H1 (cell line): Measurements from ENCODE around the gene INPP5B. TPM values are rescaled to one million over a fixed set of nuclear protein-coding genes. Genes with fewer than 3 reads are reported as not detected.

Experiments used
- BCL11A ChIP-seq, 2 experiments: IDR thresholded peaks; one replicate each; pipeline ENCODE4 v1.6.1; 2011; ENCODE audit warnings: low read depth in 2 of 2, low read length in 2 of 2, mild to moderate bottlenecking in 2 of 2
- BRCA1 ChIP-seq: IDR thresholded peaks from 2 replicates; pipeline ENCODE4 v1.6.1; 2012; ENCODE audit warnings: low read depth, low read length, improper control_type of control experiment
- EZH2 ChIP-seq: fragments of 200-600 bp; sonication (generic); IDR thresholded peaks from 2 replicates; pipeline ENCODE4 v1.7.1; 2012; ENCODE audit warnings: low read depth, mild to moderate bottlenecking, moderate library complexity, low read length, inconsistent platforms; ENCODE audit not compliant: severe bottlenecking
- JUN ChIP-seq: IDR thresholded peaks from 2 replicates; pipeline ENCODE4 v1.6.1; 2011; ENCODE audit warnings: low read depth, mild to moderate bottlenecking, improper control_type of control experiment, low read length
- KDM1A ChIP-seq: fragments of 200-600, 300-600 bp; sonication (generic); IDR thresholded peaks from 2 replicates; pipeline ENCODE4 v1.7.1; 2016; ENCODE audit warnings: mild to moderate bottlenecking, low read length, borderline replicate concordance
- POLR2A ChIP-seq, 2 experiments: IDR thresholded peaks; 1 replicate in 1 of 2; 2 replicates in 1 of 2; pipeline ENCODE4 v1.6.1; 2011; ENCODE audit warnings: low read depth in 2 of 2, low read length in 2 of 2, mild to moderate bottlenecking in 2 of 2; ENCODE audit errors: control extremely low read depth in 1 of 2
- POLR2AphosphoS5 ChIP-seq: IDR thresholded peaks from 2 replicates; pipeline ENCODE4 v1.6.1; 2011; ENCODE audit warnings: low read depth, low read length
- SIN3A ChIP-seq, 2 experiments: IDR thresholded peaks in 1 of 2; conservative IDR thresholded peaks in 1 of 2; 2 replicates each; pipeline ENCODE4 v1.6.1; 2011 to 2012; ENCODE audit warnings: low read length in 2 of 2, improper control_type of control experiment in 1 of 2, low read depth in 1 of 2, mild to moderate bottlenecking in 1 of 2
- SP1 ChIP-seq: IDR thresholded peaks from 2 replicates; pipeline ENCODE4 v1.6.1; 2011; ENCODE audit warnings: low read depth, low read length
- SRF ChIP-seq: IDR thresholded peaks from 2 replicates; pipeline ENCODE4 v1.6.1; 2011; ENCODE audit warnings: mild to moderate bottlenecking, low read depth, low read length, moderate library complexity
- TAF7 ChIP-seq: optimal IDR thresholded peaks from 2 replicates; pipeline ENCODE3; 2011; ENCODE audit warnings: low read depth, mild to moderate bottlenecking, inconsistent platforms, low read length, moderate library complexity, borderline replicate concordance
- TBP ChIP-seq: IDR thresholded peaks from 2 replicates; pipeline ENCODE4 v1.6.1; 2011; ENCODE audit warnings: low read depth, low read length, improper control_type of control experiment
- polyA plus RNA-seq, 7 experiments: library from polyadenylated mRNA; depleted of rRNA in 3 of 7; stranded (reverse) in 5 of 7; unstranded in 2 of 7; fragments of >200 nt in 5 of 7; fragments of 200-250 nt in 2 of 7; gene quantifications; 1 replicate in 5 of 7; 2 replicates in 1 of 7; 4 replicates in 1 of 7; pipeline versions ENCODE4 v1.2.1 to v1.2.3, GENCODE V29; 2011 to 2013; ENCODE audit warnings: missing spikeins in 2 of 7, mixed read lengths in 2 of 7
- total RNA-seq: library from RNA; stranded (reverse); fragmentation: NEBNext Ultra II Directional; extraction: Animal tissue kit (Norgen Biotek cat#: 25700); gene quantifications from 2 replicates; pipeline ENCODE4 v1.2.1, GENCODE V29; 2021
- TF ChIP-seq, protein P1 (sequence below): fragments of 300-600 bp; sonication (generic); IDR thresholded peaks from 2 replicates; pipeline ENCODE4 v1.7.1; 2012; ENCODE audit warnings: low read length, moderate library complexity, mild to moderate bottlenecking, inconsistent platforms; ENCODE audit not compliant: insufficient replicate concordance

Gene INPP5B
- total and polyA plus RNA-seq, 2 of the 8 experiments (the other 6 are each of a cell fraction or from before 2014, with no cell fraction given), result 14.0 to 23.7 TPM

DNA sequence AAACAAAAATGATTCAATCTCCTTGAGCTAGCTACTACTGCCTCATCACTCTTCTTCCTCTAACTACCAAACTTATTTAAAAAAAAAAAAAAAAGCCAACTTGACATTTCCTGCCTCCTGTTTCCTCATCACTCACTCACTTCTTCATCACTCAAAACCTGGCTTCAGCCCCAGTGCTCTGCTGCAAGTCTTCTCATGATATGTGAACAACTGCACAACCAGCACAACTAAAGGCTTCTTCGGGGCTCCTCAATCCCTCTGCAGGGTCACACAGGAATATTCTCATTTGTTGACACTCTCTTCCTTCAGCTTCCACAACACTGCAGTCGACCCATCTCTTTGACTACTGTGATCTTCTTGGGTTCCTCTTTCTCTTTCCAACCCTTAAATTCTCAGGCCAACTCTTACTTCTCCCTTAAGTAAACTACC lies 95.1 kb downstream of the INPP5B start (continued):
- TF ChIP-seq, protein P1, sequence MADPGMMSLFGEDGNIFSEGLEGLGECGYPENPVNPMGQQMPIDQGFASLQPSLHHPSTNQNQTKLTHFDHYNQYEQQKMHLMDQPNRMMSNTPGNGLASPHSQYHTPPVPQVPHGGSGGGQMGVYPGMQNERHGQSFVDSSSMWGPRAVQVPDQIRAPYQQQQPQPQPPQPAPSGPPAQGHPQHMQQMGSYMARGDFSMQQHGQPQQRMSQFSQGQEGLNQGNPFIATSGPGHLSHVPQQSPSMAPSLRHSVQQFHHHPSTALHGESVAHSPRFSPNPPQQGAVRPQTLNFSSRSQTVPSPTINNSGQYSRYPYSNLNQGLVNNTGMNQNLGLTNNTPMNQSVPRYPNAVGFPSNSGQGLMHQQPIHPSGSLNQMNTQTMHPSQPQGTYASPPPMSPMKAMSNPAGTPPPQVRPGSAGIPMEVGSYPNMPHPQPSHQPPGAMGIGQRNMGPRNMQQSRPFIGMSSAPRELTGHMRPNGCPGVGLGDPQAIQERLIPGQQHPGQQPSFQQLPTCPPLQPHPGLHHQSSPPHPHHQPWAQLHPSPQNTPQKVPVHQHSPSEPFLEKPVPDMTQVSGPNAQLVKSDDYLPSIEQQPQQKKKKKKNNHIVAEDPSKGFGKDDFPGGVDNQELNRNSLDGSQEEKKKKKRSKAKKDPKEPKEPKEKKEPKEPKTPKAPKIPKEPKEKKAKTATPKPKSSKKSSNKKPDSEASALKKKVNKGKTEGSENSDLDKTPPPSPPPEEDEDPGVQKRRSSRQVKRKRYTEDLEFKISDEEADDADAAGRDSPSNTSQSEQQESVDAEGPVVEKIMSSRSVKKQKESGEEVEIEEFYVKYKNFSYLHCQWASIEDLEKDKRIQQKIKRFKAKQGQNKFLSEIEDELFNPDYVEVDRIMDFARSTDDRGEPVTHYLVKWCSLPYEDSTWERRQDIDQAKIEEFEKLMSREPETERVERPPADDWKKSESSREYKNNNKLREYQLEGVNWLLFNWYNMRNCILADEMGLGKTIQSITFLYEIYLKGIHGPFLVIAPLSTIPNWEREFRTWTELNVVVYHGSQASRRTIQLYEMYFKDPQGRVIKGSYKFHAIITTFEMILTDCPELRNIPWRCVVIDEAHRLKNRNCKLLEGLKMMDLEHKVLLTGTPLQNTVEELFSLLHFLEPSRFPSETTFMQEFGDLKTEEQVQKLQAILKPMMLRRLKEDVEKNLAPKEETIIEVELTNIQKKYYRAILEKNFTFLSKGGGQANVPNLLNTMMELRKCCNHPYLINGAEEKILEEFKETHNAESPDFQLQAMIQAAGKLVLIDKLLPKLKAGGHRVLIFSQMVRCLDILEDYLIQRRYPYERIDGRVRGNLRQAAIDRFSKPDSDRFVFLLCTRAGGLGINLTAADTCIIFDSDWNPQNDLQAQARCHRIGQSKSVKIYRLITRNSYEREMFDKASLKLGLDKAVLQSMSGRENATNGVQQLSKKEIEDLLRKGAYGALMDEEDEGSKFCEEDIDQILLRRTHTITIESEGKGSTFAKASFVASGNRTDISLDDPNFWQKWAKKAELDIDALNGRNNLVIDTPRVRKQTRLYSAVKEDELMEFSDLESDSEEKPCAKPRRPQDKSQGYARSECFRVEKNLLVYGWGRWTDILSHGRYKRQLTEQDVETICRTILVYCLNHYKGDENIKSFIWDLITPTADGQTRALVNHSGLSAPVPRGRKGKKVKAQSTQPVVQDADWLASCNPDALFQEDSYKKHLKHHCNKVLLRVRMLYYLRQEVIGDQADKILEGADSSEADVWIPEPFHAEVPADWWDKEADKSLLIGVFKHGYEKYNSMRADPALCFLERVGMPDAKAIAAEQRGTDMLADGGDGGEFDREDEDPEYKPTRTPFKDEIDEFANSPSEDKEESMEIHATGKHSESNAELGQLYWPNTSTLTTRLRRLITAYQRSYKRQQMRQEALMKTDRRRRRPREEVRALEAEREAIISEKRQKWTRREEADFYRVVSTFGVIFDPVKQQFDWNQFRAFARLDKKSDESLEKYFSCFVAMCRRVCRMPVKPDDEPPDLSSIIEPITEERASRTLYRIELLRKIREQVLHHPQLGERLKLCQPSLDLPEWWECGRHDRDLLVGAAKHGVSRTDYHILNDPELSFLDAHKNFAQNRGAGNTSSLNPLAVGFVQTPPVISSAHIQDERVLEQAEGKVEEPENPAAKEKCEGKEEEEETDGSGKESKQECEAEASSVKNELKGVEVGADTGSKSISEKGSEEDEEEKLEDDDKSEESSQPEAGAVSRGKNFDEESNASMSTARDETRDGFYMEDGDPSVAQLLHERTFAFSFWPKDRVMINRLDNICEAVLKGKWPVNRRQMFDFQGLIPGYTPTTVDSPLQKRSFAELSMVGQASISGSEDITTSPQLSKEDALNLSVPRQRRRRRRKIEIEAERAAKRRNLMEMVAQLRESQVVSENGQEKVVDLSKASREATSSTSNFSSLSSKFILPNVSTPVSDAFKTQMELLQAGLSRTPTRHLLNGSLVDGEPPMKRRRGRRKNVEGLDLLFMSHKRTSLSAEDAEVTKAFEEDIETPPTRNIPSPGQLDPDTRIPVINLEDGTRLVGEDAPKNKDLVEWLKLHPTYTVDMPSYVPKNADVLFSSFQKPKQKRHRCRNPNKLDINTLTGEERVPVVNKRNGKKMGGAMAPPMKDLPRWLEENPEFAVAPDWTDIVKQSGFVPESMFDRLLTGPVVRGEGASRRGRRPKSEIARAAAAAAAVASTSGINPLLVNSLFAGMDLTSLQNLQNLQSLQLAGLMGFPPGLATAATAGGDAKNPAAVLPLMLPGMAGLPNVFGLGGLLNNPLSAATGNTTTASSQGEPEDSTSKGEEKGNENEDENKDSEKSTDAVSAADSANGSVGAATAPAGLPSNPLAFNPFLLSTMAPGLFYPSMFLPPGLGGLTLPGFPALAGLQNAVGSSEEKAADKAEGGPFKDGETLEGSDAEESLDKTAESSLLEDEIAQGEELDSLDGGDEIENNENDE, result no peak
- TF ChIP-seq TAF7, result no peak
- no peak for TF ChIP-seq BRCA1
- no peak for TF ChIP-seq SRF
- TF ChIP-seq SP1, result no peak
- TF ChIP-seq KDM1A, result no peak
- no peak for TF ChIP-seq BCL11A (IDR thresholded peaks at IDR 0.05; ENCODE audit: low read depth in 2 of 2, low read length in 2 of 2)
- TF ChIP-seq TBP, result no peak
- no peak for TF ChIP-seq JUN
- TF ChIP-seq EZH2, result no peak
- no peak for TF ChIP-seq POLR2AphosphoS5
- TF ChIP-seq SIN3A (conservative IDR thresholded peaks at IDR 0.05 in 1 of 2, IDR thresholded peaks at IDR 0.05 in 1 of 2; ENCODE audit: low read depth in 1 of 2, low read length in 2 of 2), result no peak
- no peak for TF ChIP-seq POLR2A (IDR thresholded peaks at IDR 0.05; ENCODE audit: control extremely low read depth in 1 of 2, low read depth in 2 of 2, low read length in 2 of 2)
